Cardiac fibroblast (primary cell): ENCODE data around the gene DLX5.
A peak's percentile ranks its signal among the peaks of the same experiment; 100 is the strongest.

Source experiments
- DNase-seq, 2 donors: peaks; one replicate each; pipeline versions ENCODE4 v3.0.0 to v3.0.0-alpha.2; 2010; ENCODE audit warnings: low read depth in 2 of 2
- H3K4me3 ChIP-seq, 2 donors: replicated peaks in 1 of 2; 1 replicate in 1 of 2; 2 replicates in 1 of 2; pipeline ENCODE4 v1.5.1; 2011; ENCODE audit warnings: low read depth in 2 of 2, low read length in 2 of 2, mild to moderate bottlenecking in 2 of 2, moderate library complexity in 1 of 2
- CTCF ChIP-seq: IDR thresholded peaks from one replicate; pipeline ENCODE4 v1.5.1; 2011; ENCODE audit warnings: low read depth, mild to moderate bottlenecking, low read length, inconsistent platforms

DLX5 gene

GRCh38 chr7:96985992-96986391 lies 38.6 kb downstream of the DLX5 start:
- no peak for DNase-seq
- no peak for TF ChIP-seq CTCF
- no peak overlapping the region for H3K4me3 ChIP-seq

- TF ChIP-seq CTCF: no peak
- no peak overlapping the region for H3K4me3 ChIP-seq
- DNase-seq: no peak
Observed at GRCh38 chr7:96982586-96982985, 42.0 kb downstream of the DLX5 start.

GRCh38 chr7:96979551-96980276 lies 44.9 kb downstream of the DLX5 start:
- no peak for DNase-seq
- no peak for TF ChIP-seq CTCF
- H3K4me3 ChIP-seq: no peak overlapping the region

GRCh38 chr7:96977445-96977844 lies 47.2 kb downstream of the DLX5 start:
- no peak for TF ChIP-seq CTCF
- no peak overlapping the region for H3K4me3 ChIP-seq
- DNase-seq: no peak

GRCh38 chr7:96976106-96976505 lies 48.5 kb downstream of the DLX5 start:
- no peak overlapping the region for H3K4me3 ChIP-seq
- no peak for DNase-seq
- TF ChIP-seq CTCF: no peak

GRCh38 chr7:96973986-96974385 lies 50.6 kb downstream of the DLX5 start:
- no peak overlapping the region for H3K4me3 ChIP-seq
- no peak for TF ChIP-seq CTCF
- DNase-seq: peak in 1 of 2 donors; percentile 64

- no peak for DNase-seq
- H3K4me3 ChIP-seq: no peak overlapping the region
- TF ChIP-seq CTCF: no peak
Observed at GRCh38 chr7:96970739-96971138, 53.9 kb downstream of the DLX5 start.
